Measurements from ENCODE around the gene MAP2.

Gene MAP2

GRCh38 chr2:209423562-209424198 lies at the start of gene MAP2:
TSS of gene MAP2 (plus strand) at chr2:209424047. CDS start at chr2:209653171, 229,124 bp downstream.
- DNase-seq, result peak; percentile 54

DNA sequence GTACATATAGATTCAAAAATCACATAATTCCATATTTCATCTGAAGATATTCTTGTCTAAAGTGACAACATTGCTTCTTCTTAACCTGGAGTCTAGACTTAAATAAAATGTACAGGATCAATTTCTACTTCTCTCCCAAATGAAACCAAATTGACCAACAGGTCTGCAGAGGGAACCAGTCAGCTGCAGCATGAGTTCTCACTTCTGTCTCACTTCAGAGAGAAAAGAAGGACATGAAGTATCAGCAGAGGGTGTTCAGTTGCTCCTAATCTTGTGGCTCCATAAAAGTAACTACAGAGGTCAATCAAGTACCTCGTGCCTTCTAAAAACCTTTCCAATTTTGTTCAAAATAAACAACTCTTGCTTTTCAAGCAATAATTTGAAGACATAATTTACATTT lies 47.2 kb upstream of the MAP2 start:
- no peak for DNase-seq

DNA sequence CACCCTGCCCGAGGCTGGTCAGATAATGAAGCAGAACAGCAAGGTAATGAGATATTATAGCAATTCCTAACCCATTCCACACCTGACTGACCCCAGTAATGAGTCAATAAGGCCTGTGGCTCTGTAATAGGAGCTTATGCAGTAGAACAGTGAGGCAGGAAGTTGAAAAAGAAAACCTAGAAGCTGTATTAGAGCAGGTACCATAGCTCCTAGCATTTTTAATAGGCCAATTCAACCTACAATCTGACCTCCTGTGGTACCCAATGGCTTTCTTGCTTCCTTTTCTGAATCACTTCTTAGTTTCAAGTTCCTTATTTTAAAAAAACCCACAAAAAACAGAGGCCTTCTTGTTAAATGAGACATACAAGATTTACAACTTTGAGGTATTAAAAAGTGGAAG lies 43.6 kb upstream of the MAP2 start:
- no peak for DNase-seq

GRCh38 chr2:209381091-209381490 lies 42.8 kb upstream of the MAP2 start:
- no peak for DNase-seq

DNA sequence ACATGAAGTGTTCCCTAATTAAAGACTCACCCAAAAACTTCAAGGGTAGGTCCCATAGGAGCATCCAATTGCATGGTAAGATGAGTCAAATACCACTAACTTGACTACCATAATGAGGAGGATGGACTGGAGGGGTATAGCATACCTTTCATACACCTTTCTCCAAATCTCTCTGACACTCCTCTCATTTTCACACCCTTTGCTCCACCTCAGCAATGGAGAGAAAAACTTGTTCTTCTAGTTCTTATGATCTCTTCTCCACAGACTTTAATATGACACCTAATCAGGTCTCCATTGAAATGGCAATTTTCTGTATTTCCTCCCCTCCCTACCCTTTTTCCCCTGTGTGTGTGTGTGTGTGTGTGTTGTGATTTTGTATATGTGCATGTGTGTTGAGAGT lies 41.1 kb upstream of the MAP2 start:
- no peak for DNase-seq

GRCh38 chr2:209383212-209383611 lies 40.6 kb upstream of the MAP2 start:
- no peak for DNase-seq

DNA sequence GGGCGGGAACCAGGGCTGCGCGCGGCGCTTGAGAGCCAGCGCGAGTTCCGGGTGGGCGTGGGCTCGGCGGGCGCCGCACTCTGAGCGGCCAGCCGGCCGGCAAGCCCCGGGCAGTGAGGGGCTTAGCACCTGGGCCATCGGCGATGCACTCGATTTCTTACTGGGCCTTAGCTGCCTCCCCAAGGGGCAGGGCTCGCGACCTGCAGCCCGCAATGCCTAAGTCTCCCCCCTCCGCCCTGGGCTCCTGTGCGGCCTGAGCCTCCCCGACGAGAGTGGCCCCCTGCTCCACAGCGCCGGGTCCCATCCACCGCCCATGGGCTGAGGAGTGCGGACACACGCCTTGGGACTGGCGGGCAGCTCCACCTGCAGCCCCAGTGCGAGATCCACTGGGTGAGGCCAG lies 36.5 kb upstream of the MAP2 start:
- DNase-seq, result no peak

GRCh38 chr2:209388446-209389037 lies 35.3 kb upstream of the MAP2 start:
- DNase-seq, result no peak

- DNase-seq, result no peak
These were observed 34.7 kb upstream of the MAP2 start for GRCh38 chr2:209389171-209389618.

DNA sequence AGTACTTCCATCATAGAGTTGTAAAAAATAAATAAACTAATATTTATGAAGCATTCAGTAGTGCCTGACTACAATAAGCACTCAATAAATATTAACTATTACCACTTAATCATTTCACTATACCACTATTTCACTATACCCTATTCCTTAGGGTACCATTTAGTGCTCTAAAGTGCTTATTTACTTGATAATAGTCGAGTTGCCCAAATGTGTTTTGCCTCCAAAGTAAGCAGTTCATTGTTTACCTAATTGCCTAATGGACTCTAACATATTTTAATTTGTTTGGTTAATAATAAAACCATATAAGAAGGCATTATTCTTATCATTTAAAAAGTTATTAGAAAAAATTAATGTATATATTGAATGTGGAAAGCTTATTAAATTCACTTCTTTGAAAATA lies 33.0 kb upstream of the MAP2 start:
- DNase-seq, result no peak

- no peak for DNase-seq
These were observed 32.0 kb upstream of the MAP2 start for GRCh38 chr2:209391776-209392401.

DNA sequence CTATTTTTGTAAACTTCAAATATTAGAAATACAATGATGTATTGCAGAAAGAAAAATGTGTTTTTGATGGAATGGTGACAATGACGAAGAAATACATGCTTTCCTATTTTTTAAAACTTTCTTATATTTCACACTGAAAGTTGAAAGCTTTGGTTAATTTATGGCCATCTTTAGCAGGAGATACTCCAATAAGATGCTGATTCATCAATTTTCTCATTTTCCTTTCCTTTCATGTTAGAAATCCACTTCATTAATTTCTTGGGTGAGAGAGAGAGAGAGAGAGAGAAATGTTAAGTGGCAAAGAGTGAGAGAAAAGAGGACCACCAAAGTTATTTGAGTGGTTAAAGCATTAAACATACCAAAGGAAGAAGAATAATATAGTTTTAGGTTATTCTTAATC lies 28.6 kb upstream of the MAP2 start:
- DNase-seq, result no peak

- no peak for DNase-seq
These were observed 28.2 kb upstream of the MAP2 start for GRCh38 chr2:209395652-209396051.

DNA sequence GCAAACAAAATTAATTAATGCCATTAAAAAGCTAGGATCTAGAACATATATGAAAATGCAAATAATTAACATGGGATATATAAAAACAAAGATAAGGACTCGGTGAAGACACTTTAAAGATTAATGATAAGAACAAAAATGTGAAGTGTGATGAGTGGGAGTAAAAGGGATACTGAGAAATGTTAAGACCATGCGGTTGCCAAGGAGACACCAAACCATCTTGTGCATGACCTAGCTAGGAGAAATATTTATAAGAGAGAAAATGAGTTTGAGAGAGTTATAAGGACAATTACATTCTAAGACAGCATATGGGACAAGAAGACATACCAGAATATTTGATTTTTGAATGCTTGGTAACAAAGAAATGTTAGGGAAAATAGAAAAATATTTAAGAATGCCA lies 25.4 kb upstream of the MAP2 start:
- no peak for DNase-seq

DNA sequence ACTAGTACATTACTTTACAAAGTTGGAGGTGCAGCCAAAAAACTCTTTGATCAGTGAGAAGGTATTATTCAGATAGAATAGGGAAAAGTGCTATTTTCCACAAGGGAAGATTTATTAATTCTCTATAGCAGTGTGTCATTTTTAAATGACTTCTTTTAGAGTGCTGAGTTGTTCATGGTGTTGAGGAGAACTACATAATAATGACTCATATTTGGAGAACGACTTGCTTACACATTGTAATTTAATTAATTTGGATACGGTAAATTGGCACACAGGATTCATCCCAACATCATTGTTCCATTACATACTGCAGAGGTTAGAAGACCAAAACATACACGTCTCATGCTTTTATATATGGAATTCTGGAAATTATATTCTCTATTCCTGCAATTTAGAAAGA lies 22.1 kb upstream of the MAP2 start:
- DNase-seq, result no peak

DNA sequence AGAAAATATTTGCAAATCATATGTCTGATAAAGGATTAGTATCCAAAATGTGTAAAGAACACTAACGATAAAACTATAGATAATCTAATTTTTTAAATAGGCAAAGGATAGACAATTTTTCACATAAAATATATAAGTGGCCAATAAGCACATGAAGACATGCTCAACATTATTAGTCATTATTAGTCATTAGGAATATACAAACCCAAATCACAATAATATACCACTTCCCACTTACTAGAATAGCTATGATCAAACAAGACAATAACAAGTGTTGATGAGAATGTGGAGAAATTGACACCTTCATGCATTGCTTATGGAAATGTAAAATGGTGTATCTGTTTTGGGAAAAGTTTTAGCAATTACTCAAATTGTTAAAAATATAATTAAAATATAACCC lies 12.6 kb upstream of the MAP2 start:
- DNase-seq, result no peak

DNA sequence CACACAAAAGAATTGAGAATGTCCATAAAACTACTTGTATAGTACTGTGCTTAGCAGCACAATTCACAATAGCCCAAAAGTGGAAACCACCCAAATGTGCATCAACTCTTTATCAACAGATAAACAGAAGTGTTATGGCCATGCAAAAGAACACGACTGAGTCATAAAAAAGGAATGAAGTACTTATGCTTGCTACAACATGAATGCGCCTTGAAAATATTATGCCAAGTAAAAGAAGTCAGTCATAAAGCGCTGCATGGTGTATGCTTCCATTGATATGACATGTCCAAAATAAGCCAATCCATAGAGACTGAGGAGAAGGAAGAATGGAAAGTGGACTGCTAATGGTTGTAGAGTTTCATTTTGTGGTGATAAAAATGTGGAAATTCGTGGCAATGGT lies 12.1 kb upstream of the MAP2 start:
- DNase-seq, result no peak

GRCh38 chr2:209413311-209414014 lies 10.4 kb upstream of the MAP2 start:
- no peak for DNase-seq

GRCh38 chr2:209416913-209417312 lies 6.9 kb upstream of the MAP2 start:
- no peak for DNase-seq

- no peak for DNase-seq
These were observed 1.6 kb upstream of the MAP2 start for GRCh38 chr2:209422191-209422754.

GRCh38 chr2:209424199-209424701 lies 403 bp downstream of the MAP2 start:
- DNase-seq, result no peak

GRCh38 chr2:209424781-209425470 lies 1.1 kb downstream of the MAP2 start:
- DNase-seq, result no peak

All from DMS 273 treated with DMSO at 0.1 percent for 48 hours (cell line).